HEK293 (cell line): ENCODE results near the gene UROC1.

Source experiments
- CTCF ChIP-seq: fragments of 450-650 bp; formaldehyde crosslinking; IDR thresholded peaks from 2 replicates; pipeline ENCODE4 v1.5.1; 2016; ENCODE audit warnings: missing biosample characterization, missing genetic modification characterization
- SALL2 ChIP-seq: fragments of 450-650 bp; formaldehyde crosslinking; IDR thresholded peaks from 2 replicates; pipeline ENCODE4 v1.5.0; 2017; ENCODE audit warnings: missing biosample characterization, mild to moderate bottlenecking, missing genetic modification characterization, borderline replicate concordance
- ZIC2 ChIP-seq: fragments of 450-650 bp; formaldehyde crosslinking; IDR thresholded peaks from 2 replicates; pipeline ENCODE4 v1.5.1; 2016; ENCODE audit warnings: missing biosample characterization, missing genetic modification characterization
- ZNF121 ChIP-seq: fragments of 450-650 bp; formaldehyde crosslinking; IDR thresholded peaks from 2 replicates; pipeline ENCODE4 v1.5.1; 2016; ENCODE audit warnings: missing biosample characterization, missing genetic modification characterization
- ZNF202 ChIP-seq: fragments of 450-650 bp; formaldehyde crosslinking; IDR thresholded peaks from 2 replicates; pipeline ENCODE4 v1.5.1; 2016; ENCODE audit warnings: missing biosample characterization, missing genetic modification characterization, borderline replicate concordance
- ZNF37A ChIP-seq: fragments of 450-650 bp; IDR thresholded peaks from 2 replicates; pipeline ENCODE4 v1.5.1; 2018; ENCODE audit warnings: missing biosample characterization, missing genetic modification characterization
- ZNF48 ChIP-seq: fragments of 450-650 bp; formaldehyde crosslinking; IDR thresholded peaks from 2 replicates; pipeline ENCODE4 v1.5.1; 2016; ENCODE audit warnings: missing biosample characterization, missing genetic modification characterization
- ZNF513 ChIP-seq: fragments of 450-650 bp; IDR thresholded peaks from 2 replicates; pipeline ENCODE4 v1.5.1; 2018; ENCODE audit warnings: missing biosample characterization, missing genetic modification characterization
- ZNF768 ChIP-seq: fragments of 450-650 bp; formaldehyde crosslinking; IDR thresholded peaks from 2 replicates; pipeline ENCODE4 v1.5.1; 2018; ENCODE audit warnings: missing biosample characterization, mild to moderate bottlenecking, missing genetic modification characterization

DNA sequence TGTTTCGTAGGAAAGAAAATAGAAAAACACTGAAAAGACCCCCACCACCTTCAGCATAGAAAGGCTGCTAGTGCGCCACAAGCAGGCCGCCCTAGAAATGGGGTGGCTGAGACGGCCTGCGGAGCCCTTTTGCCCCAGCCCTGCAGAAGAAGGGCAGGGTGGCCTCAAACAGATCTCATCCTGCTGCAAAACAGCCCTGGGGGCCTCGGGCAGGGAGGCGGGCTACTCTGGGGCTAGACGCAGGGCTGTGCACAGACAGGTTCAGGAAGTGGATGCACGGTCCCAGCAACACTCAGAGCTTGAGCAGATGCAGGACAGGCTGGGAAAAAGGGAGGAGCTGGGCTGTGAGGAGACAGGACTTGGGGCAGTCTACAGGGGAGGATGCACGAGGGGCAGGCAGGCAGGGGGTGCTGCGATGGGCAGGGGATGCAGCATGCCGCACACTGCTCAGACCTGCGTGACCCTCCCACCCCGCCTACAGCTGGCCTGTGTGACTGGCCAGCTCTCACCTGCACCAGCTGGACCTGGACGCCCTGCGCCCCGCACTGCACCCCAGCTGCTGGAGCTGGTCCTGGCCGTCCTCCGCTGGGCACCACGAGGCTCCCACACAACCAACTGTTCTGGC is 76.2 kb downstream of the UROC1 start:
- TF ChIP-seq ZNF121 (tag by site-specific recombination) (no peak), ZNF202 (no peak), ZNF37A (no peak), ZNF513 (tag by site-specific recombination) (no peak), CTCF (tag by site-specific recombination) (no peak), ZNF48 (tag by site-specific recombination) (no peak), SALL2 (tag by site-specific recombination) (no peak), ZNF768 (no peak), ZIC2 (tag by site-specific recombination) (no peak)
